Astrocyte of the spinal cord (primary cell): ENCODE results near the gene MOB3C.
A peak's percentile ranks its signal among the peaks of the same experiment; 100 is the strongest.

ENCODE experiments used
- DNase-seq: peaks from one replicate; pipeline ENCODE4 v3.0.0; 2011; ENCODE audit warnings: low read depth, low spot score
- H3K4me3 ChIP-seq: 2 replicates; pipeline ENCODE4 v1.5.1; 2011; ENCODE audit warnings: low read depth, mild to moderate bottlenecking, low read length, moderate library complexity
- CTCF ChIP-seq: IDR thresholded peaks from 2 replicates; pipeline ENCODE4 v1.5.1; 2012; ENCODE audit warnings: low read depth, mild to moderate bottlenecking, low read length, inconsistent platforms
- in situ Hi-C: cut with HindIII; loops from 2 replicates; pipeline ENCODE4 v1.10.0; 2017; ENCODE audit warnings: low sequenced_read_pairs

MOB3C gene

GRCh38 chr1:46622344-46622743 lies 5.7 kb upstream of the MOB3C start:
- in situ Hi-C loops: no loop called here
- no peak overlapping the region for H3K4me3 ChIP-seq
- DNase-seq: no peak
- peak; percentile 48 for TF ChIP-seq CTCF

- in situ Hi-C loops: no loop called here
- TF ChIP-seq CTCF: no peak
- no peak overlapping the region for H3K4me3 ChIP-seq
- no peak for DNase-seq
These were observed 5.3 kb upstream of the MOB3C start for GRCh38 chr1:46621930-46622329.

- TF ChIP-seq CTCF: no peak
- DNase-seq: no peak
- in situ Hi-C loops: no loop called here
- no peak overlapping the region for H3K4me3 ChIP-seq
These were observed 3.1 kb upstream of the MOB3C start for GRCh38 chr1:46619656-46620258.

- DNase-seq: no peak
- TF ChIP-seq CTCF: no peak
- in situ Hi-C loops: no loop called here
- H3K4me3 ChIP-seq: no peak overlapping the region
These were observed 2.3 kb upstream of the MOB3C start for GRCh38 chr1:46618754-46619415.

- in situ Hi-C loops: no loop called here
- TF ChIP-seq CTCF: no peak
- DNase-seq: no peak
- no peak overlapping the region for H3K4me3 ChIP-seq
These were observed 1.2 kb upstream of the MOB3C start for GRCh38 chr1:46617833-46618232.

- in situ Hi-C loops: no loop called here
- TF ChIP-seq CTCF: no peak
- H3K4me3 ChIP-seq: peak overlapping the region; percentile 66
- DNase-seq: no peak
These were observed 643 bp upstream of the MOB3C start for GRCh38 chr1:46617108-46617800.
